Stimulated activated CD8-positive, alpha-beta memory T cell treated with anti-CD3 and anti-CD28 coated beads, Interleukin-4, amount 100 ng/mL, for 48 hours (primary cell): ENCODE measurements around the gene ARPC1A.
"Not testable (repeated sequence)": the region's sequence is repeated elsewhere in the genome, so short reads cannot be mapped to it uniquely, and the experiment has no call there.

Experiments
- DNase-seq: peaks from one replicate; pipeline ENCODE4 v3.0.0-alpha.2; 2020

The ARPC1A gene

DNA sequence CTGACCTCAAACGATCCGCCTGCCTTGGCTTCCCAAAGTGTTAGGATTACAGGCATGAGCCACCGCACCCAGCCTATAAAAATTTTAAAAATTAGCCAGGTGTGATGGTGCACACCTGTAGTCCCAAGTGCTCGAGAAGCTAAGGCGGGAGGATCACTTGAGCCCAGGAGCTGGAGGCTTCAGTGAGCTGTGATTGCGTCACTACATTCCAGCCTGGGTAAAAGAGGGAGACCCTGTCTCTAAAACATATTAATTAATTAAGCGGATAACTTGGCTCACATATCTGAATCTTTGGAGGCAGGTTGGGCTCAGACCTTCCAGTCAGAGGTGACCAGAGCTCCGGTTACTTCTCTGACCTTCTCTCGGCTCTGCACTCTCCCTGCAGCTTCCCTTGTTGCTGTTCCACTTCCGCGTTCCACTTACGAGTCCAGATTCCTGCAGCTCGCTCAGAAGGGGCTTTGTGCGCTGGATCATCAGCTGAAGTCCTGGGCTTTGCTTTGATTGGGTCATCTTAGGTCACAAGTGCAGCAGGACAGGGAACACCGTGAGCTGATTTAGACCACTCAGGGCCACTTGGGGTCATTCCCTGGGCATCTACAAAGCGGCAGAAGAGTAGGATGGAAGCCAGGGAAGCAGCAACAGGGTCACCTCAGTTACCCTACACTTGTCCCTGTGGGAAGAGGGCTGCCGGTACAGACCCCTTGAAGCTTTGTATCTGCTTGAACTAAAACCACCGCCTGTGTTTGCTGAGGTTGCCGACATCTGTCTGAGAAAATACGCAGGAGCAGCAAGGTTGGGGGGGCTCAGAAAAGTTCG, 46.8 kb downstream of the ARPC1A start:
- DNase-seq, result no peak

DNA sequence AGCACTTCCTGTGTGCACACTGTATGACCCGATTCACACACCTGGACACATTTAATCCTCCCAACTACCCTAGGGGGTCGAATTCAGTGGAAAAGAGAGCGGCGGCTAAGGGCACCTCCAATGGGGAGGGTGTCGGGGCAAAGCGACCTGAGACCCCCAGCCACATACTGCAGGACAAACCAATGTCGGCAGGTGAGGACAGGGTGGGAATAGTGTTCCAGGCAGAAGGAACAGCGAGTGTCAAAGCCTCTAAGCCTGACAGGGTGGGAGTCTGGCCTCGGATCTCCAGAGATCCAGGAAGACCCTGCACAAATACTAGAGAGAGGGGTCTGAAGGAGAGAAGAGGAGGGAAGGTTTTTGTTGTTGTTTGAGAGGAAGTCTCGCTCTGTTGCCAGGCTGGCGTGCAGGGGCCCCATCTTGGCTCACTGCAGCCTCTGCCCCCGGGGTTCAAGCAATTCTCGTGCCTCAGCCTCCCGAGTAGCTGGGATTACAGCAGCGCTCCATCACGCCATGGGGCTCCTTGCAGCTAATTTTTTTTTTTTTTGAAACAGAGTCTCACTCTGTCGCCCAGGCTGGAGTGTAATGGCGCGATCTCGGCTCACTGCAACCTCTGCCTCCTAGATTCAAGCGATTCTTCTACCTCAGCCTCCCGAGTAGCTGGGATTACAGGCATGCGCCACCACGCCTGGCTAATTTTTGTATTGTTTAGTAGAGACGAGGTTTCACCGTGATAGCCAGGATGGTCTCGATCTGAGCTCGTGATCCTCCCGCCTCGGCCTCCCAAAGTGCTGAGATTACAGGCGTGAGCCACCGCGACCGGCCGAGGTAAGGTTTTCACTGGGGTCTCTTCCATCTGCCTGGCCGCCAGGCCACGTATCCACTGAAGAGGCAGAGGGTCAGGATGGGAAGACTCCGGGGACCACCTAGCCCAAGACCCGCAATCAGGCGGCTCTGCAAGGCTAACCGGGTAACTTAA, 47.7 kb downstream of the ARPC1A start:
- no peak for DNase-seq

DNA sequence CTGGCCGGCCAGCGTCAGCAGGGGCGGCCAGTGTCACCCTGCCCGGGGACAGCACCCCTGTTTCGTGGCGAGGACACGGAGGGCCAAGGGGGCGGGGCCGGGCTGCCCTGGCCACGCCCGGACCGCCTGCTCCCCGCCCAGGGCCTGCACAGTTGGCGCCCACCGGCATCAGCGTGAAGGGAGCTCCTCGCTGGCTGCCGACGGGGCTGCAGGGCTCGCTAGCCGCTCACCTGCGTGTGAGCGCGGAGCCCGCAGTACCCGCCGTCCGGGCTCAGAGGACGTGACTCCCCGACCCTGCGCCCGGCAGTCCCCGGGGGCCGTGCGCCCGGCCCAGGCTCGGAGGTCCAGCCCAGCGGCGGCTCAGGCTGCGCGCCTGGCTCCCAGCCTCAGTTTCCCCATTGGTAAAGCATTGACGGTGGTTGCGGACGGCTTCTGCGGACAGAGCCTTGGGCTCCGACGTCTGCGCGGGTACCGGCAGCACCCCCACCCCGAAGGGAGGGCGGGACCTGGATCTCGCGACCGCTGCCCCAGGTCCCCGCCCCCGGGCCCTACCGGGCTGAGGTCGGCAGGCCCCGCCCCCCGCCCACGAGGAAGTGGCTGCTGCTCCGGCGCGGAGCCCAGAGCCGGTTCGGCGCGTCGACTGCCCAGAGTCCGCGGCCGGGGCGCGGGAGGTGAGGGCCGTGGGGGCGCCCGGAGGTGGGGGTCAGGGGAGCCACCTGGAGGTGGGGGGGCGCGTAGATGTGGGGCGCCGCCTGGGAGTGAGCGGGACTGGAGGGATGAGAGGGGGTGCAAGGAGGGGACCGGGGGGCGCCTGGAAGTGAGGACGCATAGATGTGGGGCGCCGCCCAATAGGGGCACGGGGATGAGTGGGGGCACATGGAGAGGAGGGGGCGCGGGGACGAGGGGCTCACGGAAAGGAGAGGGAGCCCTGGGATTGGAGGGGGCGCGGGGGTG, 48.7 kb downstream of the ARPC1A start, which contains the start of gene ARPC1B:
TSS of gene ARPC1B (plus strand) at position 620 of the 954 bp plus-strand sequence. CDS start 10,985 bp downstream, outside the sequence.
- DNase-seq, result peak; percentile 90

DNA sequence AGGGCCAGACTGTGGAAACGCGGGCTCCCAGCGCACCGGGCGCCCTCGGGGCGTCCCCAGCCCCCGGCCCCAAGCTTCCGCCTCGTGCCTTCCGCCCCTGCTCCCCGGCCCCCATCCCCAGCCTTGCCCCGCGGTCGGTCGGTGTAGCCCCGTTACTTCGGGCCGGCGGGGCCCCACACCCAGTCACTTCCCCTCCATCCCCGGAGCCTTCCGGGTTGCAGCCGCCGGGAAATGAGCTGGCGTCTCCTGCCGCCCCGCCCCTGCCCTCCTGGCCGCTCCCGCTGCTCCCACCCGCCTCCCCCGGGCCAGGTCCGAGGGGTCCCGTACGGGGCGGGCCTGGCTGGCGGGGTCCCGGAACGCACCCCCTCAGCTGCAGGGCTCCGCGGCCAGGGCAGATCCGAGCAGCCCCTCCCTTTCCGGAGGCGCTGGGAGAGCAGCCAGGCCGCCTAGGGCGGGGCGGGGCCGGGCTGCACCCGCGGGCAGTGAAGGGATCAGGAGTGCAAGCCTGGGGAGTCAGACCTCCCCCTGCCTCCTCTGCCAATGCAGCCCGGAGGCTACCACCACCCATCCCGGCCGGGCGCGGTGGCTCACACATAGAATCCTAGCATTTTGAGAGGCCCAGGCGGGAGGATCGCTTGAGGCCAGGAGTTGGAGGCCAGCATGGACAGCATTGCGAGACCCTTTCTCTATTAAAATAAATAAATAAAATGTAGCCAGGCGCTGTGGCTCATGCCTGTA, 49.5 kb downstream of the ARPC1A start:
- peak; percentile 77 for DNase-seq

DNA sequence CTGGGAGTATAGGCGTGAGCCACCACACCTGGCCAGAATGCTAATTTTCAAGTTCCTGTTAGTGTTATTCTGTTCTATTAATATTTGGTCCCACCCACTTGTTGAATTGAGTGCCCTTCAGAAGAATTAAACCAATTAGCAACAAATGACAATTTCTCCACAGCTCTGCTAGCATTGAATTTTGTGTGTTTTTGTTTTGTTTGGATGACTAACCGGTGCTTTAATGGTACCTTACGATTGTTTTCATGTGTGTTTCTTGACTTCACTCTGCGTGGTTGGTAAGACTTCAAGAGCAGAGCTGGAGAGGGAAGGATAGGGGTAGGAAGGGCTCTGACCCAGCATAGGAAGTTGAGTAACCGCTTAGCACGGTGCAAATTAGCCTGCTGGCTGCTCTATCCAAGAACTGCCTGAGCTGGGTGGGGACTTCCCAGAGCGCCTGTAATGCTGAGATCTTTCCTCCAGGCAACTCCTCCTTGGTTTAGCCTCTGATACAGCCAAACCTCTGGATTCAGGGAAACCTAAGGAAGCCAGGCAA, 53.4 kb downstream of the ARPC1A start:
- DNase-seq, result peak; percentile 62

DNA sequence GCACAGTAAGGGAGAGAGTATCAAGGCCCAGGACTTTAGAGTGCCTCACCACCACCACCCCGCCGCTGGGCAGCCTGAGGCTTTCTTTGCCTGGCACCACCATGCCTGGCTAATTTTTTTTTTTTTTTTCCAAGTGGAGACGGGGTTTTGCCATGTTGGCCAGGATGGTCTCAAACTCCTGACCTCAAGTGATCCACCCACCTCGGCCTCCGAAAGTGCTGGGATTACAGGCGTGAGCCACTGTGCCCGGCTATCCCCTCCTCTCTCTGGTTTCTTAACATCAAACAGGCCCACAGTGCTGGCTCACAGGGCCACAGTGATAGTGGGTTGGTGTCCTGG, 54.0 kb downstream of the ARPC1A start:
- DNase-seq, result not testable (repeated sequence)

DNA sequence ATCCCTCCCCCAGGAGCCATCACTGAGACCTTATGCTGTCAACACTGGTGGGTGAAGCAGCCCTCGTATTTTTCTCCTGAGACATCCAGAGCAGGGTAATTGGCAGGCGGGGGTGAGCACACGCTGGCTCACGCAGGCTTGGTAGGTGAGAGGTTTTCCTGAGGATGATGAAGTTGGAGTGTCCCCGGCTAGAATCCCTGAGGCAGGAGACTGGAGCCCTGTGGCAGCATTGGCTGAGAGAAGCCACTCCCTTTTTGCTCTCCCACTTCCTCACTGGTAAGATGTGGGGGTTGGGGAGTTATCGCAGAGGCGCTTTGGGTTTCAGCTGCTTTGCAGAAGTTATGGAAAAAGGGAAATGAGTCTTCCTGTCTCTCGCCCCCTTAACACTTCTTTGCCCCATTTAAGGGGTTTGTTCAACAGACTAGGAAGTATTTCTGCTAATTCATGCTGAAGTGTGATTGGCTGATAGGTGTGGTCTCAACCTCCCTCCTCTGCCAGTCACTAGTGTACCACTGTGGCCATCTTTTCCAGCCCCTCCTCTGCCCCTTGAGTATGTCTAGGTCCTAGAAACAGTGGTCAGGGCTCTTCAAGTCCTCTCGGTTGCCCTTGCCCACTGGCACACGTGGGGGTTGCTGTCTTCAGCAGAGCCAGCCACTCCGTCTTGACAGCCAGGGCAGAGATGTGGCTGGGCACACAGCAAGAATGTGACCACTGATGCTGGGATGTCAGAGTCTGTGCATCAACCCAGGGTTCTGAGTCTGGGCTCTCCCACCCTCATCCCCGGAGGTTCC, 54.5 kb downstream of the ARPC1A start:
- DNase-seq, result peak; percentile 61

DNA sequence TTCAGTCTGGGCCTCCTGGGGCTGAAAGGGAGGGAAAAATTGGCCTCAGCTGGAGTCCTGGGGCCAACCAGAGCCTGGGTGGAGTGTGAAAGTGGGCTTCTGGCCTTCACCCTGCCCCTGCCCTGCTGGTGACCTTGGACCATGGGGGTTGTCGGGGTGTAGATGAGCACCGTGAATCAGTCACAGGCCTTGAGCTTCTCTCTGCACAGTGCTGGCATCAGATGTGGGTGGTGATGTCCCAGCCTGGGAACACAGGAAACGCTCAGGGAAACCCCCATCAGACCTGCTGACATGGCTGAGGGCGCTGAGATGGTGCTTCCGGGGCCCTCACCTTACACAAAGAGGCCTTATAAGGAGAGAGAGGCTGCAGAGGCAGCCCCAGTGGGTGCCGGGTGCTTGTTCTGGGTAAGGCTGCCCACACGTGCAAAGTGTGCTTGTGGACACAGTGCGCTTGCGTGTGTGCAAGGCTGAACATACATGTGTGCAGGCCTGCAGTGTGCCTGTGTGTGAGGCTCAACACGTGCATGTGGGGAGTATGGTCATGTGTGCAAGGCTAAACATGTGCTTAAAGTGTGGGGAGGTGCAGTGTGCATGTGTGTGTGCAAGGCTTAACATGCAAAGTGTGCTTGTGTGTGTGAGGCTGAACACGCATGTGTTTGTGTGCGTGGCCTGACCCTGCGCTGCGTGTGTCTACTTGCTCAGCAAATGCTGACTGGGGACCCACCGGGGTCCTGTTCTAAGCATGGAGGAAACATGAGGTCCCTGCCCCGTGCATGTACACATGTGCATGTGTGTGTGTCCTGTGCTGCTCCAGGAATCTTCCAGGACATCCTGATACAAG, 55.3 kb downstream of the ARPC1A start:
- DNase-seq, result peak; percentile 89

DNA sequence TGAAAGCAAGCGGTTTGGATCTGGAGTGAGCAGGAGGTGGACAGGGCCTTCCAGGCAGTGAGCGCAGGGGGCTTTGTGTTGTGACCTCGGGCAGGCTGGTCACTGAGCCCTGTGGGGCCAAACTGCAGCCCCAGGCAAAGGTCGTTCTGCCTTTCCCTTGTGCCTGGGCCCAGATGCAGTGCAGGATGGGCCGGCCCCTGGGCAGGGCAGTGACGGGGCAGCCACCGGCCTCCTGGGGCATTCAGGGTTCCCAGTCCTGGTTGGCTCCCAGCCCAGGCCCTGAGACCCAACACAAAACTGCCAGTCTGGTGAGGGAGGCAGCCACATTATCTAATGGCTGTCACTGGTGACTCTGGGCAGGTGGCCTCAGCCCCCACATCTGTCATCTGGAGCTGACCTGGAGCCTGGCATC, 56.0 kb downstream of the ARPC1A start:
- no peak for DNase-seq

DNA sequence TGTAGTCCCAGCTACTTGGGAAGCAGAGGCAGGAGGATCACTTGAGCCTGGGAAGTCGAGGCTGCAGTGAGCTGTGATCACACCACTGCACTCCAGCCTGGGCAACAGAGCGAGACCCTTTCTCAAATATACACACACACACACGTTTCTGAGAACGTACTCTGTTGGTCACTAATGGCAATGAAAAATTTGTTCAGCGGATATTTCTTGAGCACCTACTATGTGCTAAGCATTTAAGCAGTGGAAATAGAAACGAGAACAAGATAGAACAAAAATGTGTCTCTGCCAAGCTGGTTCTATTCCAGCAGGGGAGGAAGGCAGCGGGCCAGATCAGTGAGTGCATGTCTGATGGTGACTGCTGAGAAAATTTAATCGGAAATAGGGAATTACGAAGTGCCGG, 57.5 kb downstream of the ARPC1A start:
- DNase-seq, result no peak

DNA sequence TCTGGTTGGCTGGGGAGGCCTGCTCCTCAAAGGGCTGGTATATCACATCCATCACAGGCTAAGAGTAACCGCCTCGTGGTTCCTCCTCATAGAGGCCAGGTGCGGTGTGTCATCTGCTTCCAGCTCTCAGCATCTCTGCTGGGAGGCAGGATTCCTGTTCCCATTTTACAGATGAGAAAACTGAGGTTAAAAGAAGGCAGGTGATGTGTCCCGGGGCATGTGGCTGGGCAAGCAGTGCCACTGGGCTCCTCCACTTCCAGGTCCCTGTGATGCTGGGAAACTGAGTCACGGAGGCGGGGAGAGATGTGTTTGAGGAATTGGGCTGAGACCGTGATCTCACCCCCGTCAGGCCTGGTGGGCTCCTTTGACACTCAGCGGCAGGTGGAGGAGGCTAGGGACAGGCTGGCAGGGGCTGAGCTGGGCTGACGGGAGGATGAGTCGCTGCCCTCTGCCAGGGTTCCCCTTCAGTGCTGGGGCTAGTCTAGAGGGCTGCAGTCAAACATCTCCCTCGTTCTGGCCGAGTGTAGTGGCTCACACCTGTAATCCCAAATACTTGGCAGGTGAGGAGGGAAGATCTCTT, 58.2 kb downstream of the ARPC1A start:
- DNase-seq, result no peak

DNA sequence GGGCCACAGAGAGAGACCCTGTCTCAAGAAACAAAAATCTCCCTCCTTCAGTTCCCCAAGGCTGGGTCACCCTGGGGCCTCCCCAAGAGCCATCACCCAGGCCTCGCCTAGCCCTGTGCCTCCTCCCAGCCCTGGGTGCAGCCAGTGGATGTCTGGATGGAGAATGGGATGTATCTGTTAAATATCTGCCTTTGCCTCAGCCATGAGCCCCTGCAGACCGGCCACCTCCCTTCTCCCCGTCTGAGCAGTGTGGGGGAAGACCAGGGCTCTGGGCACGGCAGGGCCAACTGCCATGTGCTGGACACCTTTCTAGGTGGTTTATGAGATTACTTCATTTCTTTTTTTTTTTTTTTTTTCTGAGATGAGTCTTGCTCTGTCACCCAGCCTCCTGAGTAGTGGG, 58.8 kb downstream of the ARPC1A start:
- DNase-seq, result no peak

DNA sequence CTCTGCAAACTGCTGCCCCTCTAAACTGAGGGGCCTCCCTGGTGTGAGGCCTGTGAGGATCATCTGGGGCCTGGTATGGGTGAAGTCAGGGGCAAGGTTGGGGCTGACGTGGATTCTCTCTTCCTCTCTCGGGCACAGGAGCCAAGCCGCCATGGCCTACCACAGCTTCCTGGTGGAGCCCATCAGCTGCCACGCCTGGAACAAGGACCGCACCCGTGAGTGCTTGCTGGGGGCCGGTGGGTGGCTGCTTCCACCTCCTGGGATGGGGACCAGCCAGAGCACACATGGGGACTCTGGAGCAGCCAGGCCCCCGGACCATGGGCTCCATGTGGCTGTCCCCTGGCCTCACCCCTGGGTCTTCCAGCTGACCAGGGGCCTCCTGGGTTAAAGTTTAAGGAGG, 59.9 kb downstream of the ARPC1A start:
- no peak for DNase-seq

DNA sequence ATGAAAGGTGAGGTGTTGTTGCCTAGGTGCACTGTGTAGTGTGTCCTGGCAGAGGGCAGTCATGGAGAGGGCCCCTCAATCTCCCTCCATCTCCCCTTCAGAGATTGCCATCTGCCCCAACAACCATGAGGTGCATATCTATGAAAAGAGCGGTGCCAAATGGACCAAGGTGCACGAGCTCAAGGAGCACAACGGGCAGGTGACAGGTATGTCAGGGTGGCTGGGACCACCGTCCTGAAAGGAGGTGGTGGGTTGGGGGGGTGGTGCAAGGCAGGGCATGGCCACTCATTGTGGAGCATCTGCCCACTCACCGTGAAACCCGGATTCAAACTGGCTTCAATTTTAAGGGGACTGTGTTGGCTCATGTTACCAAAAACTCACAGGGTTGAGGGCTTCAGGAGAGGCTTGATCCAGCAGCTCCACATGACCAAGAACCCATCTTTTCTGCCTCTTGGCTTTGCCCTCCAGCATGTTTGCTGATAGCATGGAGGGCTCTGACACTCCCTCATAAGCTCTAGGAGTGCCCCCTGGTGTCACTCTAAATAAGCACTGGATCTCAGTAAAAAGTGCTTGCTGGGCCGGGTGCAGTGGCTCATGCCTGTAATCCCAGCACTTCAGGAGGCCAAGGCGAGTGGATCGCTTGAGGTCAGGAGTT, 61.0 kb downstream of the ARPC1A start:
- no peak for DNase-seq

DNA sequence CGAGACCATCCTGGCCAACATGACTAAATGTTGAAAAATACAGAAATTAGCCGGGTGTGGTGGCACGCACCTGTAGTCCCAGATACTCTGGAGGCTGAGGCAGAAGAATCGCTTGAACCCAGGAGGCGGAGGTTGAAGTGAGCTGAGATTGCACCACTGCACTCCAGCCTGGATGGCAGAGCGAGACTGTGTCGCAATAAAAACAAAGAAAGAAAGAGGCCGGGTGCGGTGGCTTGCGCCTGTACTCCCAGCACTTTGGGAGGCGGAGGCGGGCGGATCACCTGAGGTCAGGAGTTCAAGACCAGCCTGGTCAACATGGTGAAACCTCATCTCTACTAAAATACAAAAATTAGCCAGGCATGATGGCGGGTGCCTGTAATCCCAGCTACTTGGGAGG, 61.5 kb downstream of the ARPC1A start:
- DNase-seq, result not testable (repeated sequence)

DNA sequence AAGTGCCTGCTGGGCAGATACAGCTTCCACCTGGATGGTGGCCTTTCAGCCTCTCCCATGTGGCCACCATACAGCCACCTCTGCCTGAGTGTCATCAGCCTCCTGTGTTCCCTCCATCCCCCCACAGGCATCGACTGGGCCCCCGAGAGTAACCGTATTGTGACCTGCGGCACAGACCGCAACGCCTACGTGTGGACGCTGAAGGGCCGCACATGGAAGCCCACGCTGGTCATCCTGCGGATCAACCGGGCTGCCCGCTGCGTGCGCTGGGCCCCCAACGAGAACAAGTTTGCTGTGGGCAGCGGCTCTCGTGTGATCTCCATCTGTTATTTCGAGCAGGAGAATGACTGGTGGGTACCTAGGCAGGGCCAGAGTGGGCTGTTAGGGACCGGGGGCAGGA, 62.2 kb downstream of the ARPC1A start:
- no peak for DNase-seq

DNA sequence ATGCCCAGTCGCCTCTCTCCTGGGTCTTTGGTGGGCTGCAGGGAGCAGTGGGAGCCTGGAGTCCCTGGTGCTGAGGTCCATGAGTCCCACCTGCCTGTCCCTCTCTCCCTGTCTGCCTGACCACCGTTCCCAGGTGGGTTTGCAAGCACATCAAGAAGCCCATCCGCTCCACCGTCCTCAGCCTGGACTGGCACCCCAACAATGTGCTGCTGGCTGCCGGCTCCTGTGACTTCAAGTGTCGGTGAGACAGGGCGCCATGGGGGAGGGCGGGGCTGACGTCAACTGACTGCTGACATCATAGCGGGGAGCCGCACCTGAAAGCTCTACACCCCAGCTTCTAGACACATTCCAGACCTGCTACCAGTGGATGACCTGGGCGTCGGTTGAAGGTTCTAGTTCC, 64.1 kb downstream of the ARPC1A start:
- no peak for DNase-seq

DNA sequence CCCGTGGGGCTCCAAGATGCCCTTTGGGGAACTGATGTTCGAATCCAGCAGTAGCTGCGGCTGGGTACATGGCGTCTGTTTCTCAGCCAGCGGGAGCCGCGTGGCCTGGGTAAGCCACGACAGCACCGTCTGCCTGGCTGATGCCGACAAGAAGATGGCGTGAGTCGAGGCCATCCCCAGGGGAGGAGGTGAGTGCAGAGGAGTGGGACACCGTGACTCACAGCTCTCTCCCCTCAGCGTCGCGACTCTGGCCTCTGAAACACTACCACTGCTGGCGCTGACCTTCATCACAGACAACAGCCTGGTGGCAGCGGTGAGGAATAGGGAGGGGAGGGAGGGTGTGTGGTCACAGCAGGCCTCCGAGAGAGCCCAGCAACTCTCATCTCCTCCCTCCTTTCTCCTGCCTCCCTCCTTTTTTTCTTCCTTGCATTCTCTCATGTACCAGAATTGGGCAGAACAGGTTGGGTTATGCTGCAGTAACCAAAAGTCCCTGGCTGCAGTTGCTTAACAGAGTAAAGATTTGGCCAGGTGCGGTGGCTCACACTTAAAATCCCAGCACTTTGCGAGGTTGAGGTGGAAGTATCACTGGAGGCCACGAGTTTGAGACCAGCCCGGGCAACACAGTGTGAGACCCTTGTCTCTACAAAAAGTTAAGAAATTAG, 65.4 kb downstream of the ARPC1A start:
- no peak for DNase-seq
